Cardiac septum (tissue), 1 donor: ENCODE results near the gene DRC1. TPM values are rescaled to one million over a fixed set of nuclear protein-coding genes. Genes with fewer than 3 reads are reported as not detected.

Experiments
- DNase-seq: peaks from one replicate; pipeline ENCODE4 v3.0.0-alpha.2; 2020; ENCODE audit warnings: low spot score
- intact Hi-C: fragments of 100-400 bp; cut with DNase I; formaldehyde crosslinking; loops from one replicate; pipeline ENCODE4 v1.14.0; 2022
- total RNA-seq: library from RNA; stranded (reverse); fragmentation: NEBNext Ultra II Directional; extraction: Animal tissue kit (Norgen Biotek cat#: 25700); gene quantifications from one replicate; pipeline ENCODE4 v1.2.1, GENCODE V29; 2021
- donor health status: DM: no; HTN: no; CAD: no.

DRC1 gene
- total RNA-seq, 1 donor from 2014 or later: 0.13 TPM

GRCh38 chr2:26395394-26395793 lies 6.3 kb upstream of the DRC1 start:
- DNase-seq: no peak
- intact Hi-C loops: no loop called here

- no peak for DNase-seq
- intact Hi-C loops: no loop called here
Observed at GRCh38 chr2:26396734-26397298, 4.9 kb upstream of the DRC1 start.

- no peak for DNase-seq
- intact Hi-C loops: no loop called here
Observed at GRCh38 chr2:26399771-26400376, 1.8 kb upstream of the DRC1 start.

- intact Hi-C loops: no loop called here
- DNase-seq: no peak
Observed at GRCh38 chr2:26400723-26401122, 997 bp upstream of the DRC1 start.

GRCh38 chr2:26407526-26407925 lies 5.8 kb downstream of the DRC1 start:
- intact Hi-C loops: no loop called here
- DNase-seq: no peak

- DNase-seq: no peak
- intact Hi-C loops: no loop called here
Observed at GRCh38 chr2:26409785-26410184, 8.1 kb downstream of the DRC1 start.

- intact Hi-C loops: no loop called here
- no peak for DNase-seq
Observed at GRCh38 chr2:26410764-26411243, 9.1 kb downstream of the DRC1 start.

- intact Hi-C loops: no loop called here
Observed at GRCh38 chr2:26411419-26411818, 9.7 kb downstream of the DRC1 start.

GRCh38 chr2:26412091-26412673 lies 10.5 kb downstream of the DRC1 start:
- intact Hi-C loops: no loop called here
- DNase-seq: no peak

More at GRCh38 chr2:26411419-26411818, 9.7 kb downstream of the DRC1 start:
- no peak for DNase-seq

GRCh38 chr2:26414311-26414710 lies 12.6 kb downstream of the DRC1 start:
- intact Hi-C loops: no loop called here
- DNase-seq: no peak

- DNase-seq: no peak
- intact Hi-C loops: no loop called here
Observed at GRCh38 chr2:26421961-26422360, 20.2 kb downstream of the DRC1 start.

- DNase-seq: no peak
- intact Hi-C loops: no loop called here
Observed at GRCh38 chr2:26422947-26423629, 21.4 kb downstream of the DRC1 start.

- DNase-seq: no peak
- intact Hi-C loops: no loop called here
Observed at GRCh38 chr2:26423750-26424149, 22.0 kb downstream of the DRC1 start.

GRCh38 chr2:26424221-26424620 lies 22.5 kb downstream of the DRC1 start:
- DNase-seq: no peak
- intact Hi-C loops: no loop called here

- DNase-seq: no peak
- intact Hi-C loops: no loop called here
Observed at GRCh38 chr2:26428846-26429245, 27.1 kb downstream of the DRC1 start.

- intact Hi-C loops: no loop called here
- no peak for DNase-seq
Observed at GRCh38 chr2:26429779-26430578, 28.3 kb downstream of the DRC1 start.

GRCh38 chr2:26430826-26431225 lies 29.1 kb downstream of the DRC1 start:
- intact Hi-C loops: no loop called here
- no peak for DNase-seq

GRCh38 chr2:26432363-26432762 lies 30.6 kb downstream of the DRC1 start:
- no peak for DNase-seq
- intact Hi-C loops: no loop called here

GRCh38 chr2:26432859-26433258 lies 31.1 kb downstream of the DRC1 start:
- no peak for DNase-seq
- intact Hi-C loops: no loop called here

- intact Hi-C loops: no loop called here
- no peak for DNase-seq
Observed at GRCh38 chr2:26435106-26435505, 33.4 kb downstream of the DRC1 start.
